IMR-90 (cell line): ENCODE data around the gene SSNA1. TPM values are rescaled to one million over a fixed set of nuclear protein-coding genes. Genes with fewer than 3 reads are reported as not detected.

Experiments
- ATAC-seq: fragments of 200-7000 bp; cut with Tn5 transposase; 2 replicates; pipeline ENCODE4 v1.9.1; 2020; ENCODE audit warnings: low read depth, mild to moderate bottlenecking, moderate library complexity
- BruUV-seq: library from RNA; stranded (reverse); fragments of 400-500 nt; replicated peaks from 2 replicates; lab custom pipeline; 2021; lab: Mats Ljungman, UMichigan
- CTCF ChIA-PET: fragments of 300-600 bp; formaldehyde crosslinking; extraction: SDS; loops from one replicate; lab custom pipeline; 2021; ENCODE audit warnings: antibody characterized with exemption; lab: Yijun Ruan, JAX
- POLR2A ChIA-PET: fragments of 300-600 bp; sonication (Branson Sonifier 250); formaldehyde crosslinking; loops from one replicate; lab custom pipeline; 2022; ENCODE audit warnings: antibody characterized with exemption; ENCODE audit not compliant: unreplicated experiment; lab: Charles Lee
- DNase-seq: peaks from one replicate; pipeline ENCODE4 v3.0.0; 2013
- H2AFZ ChIP-seq: replicated peaks from 2 replicates; pipeline ENCODE3; 2013; ENCODE audit warnings: low read length, mild to moderate bottlenecking; ENCODE audit not compliant: poor library complexity
- H2AK5ac ChIP-seq: 2 replicates; pipeline ENCODE4 v1.6.1; 2013; ENCODE audit warnings: low read depth, low read length, inconsistent platforms
- H2AK9ac ChIP-seq: replicated peaks from 2 replicates; pipeline ENCODE3; 2013; ENCODE audit warnings: mild to moderate bottlenecking, low read depth, low read length, moderate library complexity; ENCODE audit not compliant: poor library complexity
- H2BK120ac ChIP-seq: 2 replicates; pipeline ENCODE4 v1.6.1; 2013; ENCODE audit warnings: low read depth, low read length, inconsistent platforms
- H2BK15ac ChIP-seq: 3 replicates; pipeline ENCODE4 v1.6.1; 2013; ENCODE audit warnings: low read depth, low read length, inconsistent platforms
- H2BK20ac ChIP-seq: 2 replicates; pipeline ENCODE4 v1.6.1; 2013; ENCODE audit warnings: low read depth, mild to moderate bottlenecking, inconsistent platforms, low read length, moderate library complexity
- H2BK5ac ChIP-seq: 2 replicates; pipeline ENCODE4 v1.6.1; 2013; ENCODE audit warnings: mild to moderate bottlenecking, low read depth, low read length, inconsistent platforms; ENCODE audit not compliant: poor library complexity, severe bottlenecking
- H3K14ac ChIP-seq: replicated peaks from 2 replicates; pipeline ENCODE4 v1.6.1; 2013; ENCODE audit warnings: low read depth, low read length, inconsistent platforms
- H3K18ac ChIP-seq: 2 replicates; pipeline ENCODE4 v1.6.1; 2013; ENCODE audit warnings: low read depth, low read length, control low read depth
- H3K23ac ChIP-seq: 2 replicates; pipeline ENCODE4 v1.6.1; 2013; ENCODE audit warnings: low read depth, low read length, inconsistent platforms
- H3K27ac ChIP-seq: 2 replicates; pipeline ENCODE4 v1.5.1; 2013; ENCODE audit warnings: mild to moderate bottlenecking, control low read depth, low read length; ENCODE audit not compliant: insufficient read depth
- H3K27me3 ChIP-seq: 2 replicates; pipeline ENCODE4 v1.6.1; 2013; ENCODE audit warnings: low read length; ENCODE audit not compliant: control insufficient read depth, insufficient read depth
- H3K36me3 ChIP-seq: 2 replicates; pipeline ENCODE4 v1.6.1; 2013; ENCODE audit warnings: low read length, mixed read lengths; ENCODE audit not compliant: control insufficient read depth, insufficient read depth
- H3K4ac ChIP-seq: 2 replicates; pipeline ENCODE4 v1.6.1; 2013; ENCODE audit warnings: low read depth, low read length, inconsistent platforms
- H3K4me1 ChIP-seq: 2 replicates; pipeline ENCODE4 v1.6.1; 2013; ENCODE audit warnings: low read length, mixed read lengths; ENCODE audit not compliant: control insufficient read depth, insufficient read depth
- H3K4me2 ChIP-seq: 2 replicates; pipeline ENCODE4 v1.6.1; 2013; ENCODE audit warnings: low read depth, mild to moderate bottlenecking, control low read depth, low read length, moderate library complexity
- H3K4me3 ChIP-seq: 2 replicates; pipeline ENCODE4 v1.5.1; 2013; ENCODE audit warnings: low read depth, mild to moderate bottlenecking, control low read depth, low read length, moderate library complexity; ENCODE audit not compliant: insufficient read depth
- H3K56ac ChIP-seq: 2 replicates; pipeline ENCODE4 v1.6.1; 2013; ENCODE audit warnings: low read length, inconsistent platforms; ENCODE audit not compliant: insufficient read depth; ENCODE audit errors: extremely low read depth
- H3K79me1 ChIP-seq, 2 experiments: 2 replicates each; pipeline ENCODE4 v1.6.1; 2013; ENCODE audit warnings: low read length in 2 of 2, inconsistent platforms in 1 of 2, low read depth in 1 of 2
- H3K9ac ChIP-seq: 2 replicates; pipeline ENCODE4 v1.6.1; 2013; ENCODE audit warnings: low read depth, low read length, control low read depth
- H3K9me1 ChIP-seq: 2 replicates; pipeline ENCODE4 v1.6.1; 2013; ENCODE audit warnings: low read length, inconsistent platforms; ENCODE audit not compliant: insufficient read depth
- H3K9me3 ChIP-seq: 2 replicates; pipeline ENCODE4 v1.6.1; 2013; ENCODE audit warnings: low read length; ENCODE audit not compliant: control insufficient read depth, insufficient read depth
- H4K20me1 ChIP-seq: 2 replicates; pipeline ENCODE4 v1.6.1; 2013; ENCODE audit warnings: low read length, inconsistent platforms; ENCODE audit not compliant: insufficient read depth
- H4K5ac ChIP-seq: 2 replicates; pipeline ENCODE4 v1.6.1; 2013; ENCODE audit warnings: mild to moderate bottlenecking, low read depth, low read length, control low read depth
- H4K8ac ChIP-seq, 2 experiments: 2 replicates each; pipeline ENCODE4 v1.6.1; 2013; ENCODE audit warnings: low read depth in 2 of 2, low read length in 2 of 2, control low read depth in 1 of 2, inconsistent platforms in 1 of 2
- H4K91ac ChIP-seq: 2 replicates; pipeline ENCODE4 v1.6.1; 2013; ENCODE audit warnings: low read depth, low read length, inconsistent platforms; ENCODE audit not compliant: insufficient read depth
- BHLHE40 ChIP-seq: fragments of 150-350 bp; IDR thresholded peaks from 2 replicates; pipeline ENCODE4 v1.6.1; 2016; ENCODE audit warnings: mild to moderate bottlenecking, low read depth, low read length
- CEBPB ChIP-seq: IDR thresholded peaks from 2 replicates; pipeline ENCODE4 v1.6.1; 2012; ENCODE audit warnings: low read depth, low read length, improper control_type of control experiment
- CHD1 ChIP-seq: IDR thresholded peaks from 2 replicates; pipeline ENCODE4 v1.6.1; 2012; ENCODE audit warnings: low read depth, low read length, improper control_type of control experiment
- ELK1 ChIP-seq: fragments of 150-350 bp; IDR thresholded peaks from 2 replicates; pipeline ENCODE4 v1.6.1; 2016; ENCODE audit warnings: low read depth, mild to moderate bottlenecking, low read length, moderate library complexity, borderline replicate concordance
- FOS ChIP-seq: fragments of 150-350 bp; IDR thresholded peaks from 2 replicates; pipeline ENCODE4 v1.6.1; 2016; ENCODE audit warnings: low read depth, low read length
- MAFK ChIP-seq: IDR thresholded peaks from 2 replicates; pipeline ENCODE4 v1.6.1; 2012; ENCODE audit warnings: low read depth, low read length, improper control_type of control experiment
- MAZ ChIP-seq: IDR thresholded peaks from 2 replicates; pipeline ENCODE4 v1.6.1; 2012; ENCODE audit warnings: low read depth, mild to moderate bottlenecking, low read length, improper control_type of control experiment, moderate library complexity, borderline replicate concordance
- MXI1 ChIP-seq: IDR thresholded peaks from 2 replicates; pipeline ENCODE4 v1.6.1; 2012; ENCODE audit warnings: low read depth, mild to moderate bottlenecking, low read length, moderate library complexity, borderline replicate concordance
- NFE2L2 ChIP-seq: fragments of 150-350 bp; IDR thresholded peaks from 2 replicates; pipeline ENCODE4 v1.6.1; 2016; ENCODE audit warnings: low read depth, mild to moderate bottlenecking, low read length
- POLR2A ChIP-seq: IDR thresholded peaks from 2 replicates; pipeline ENCODE4 v1.6.1; 2012; ENCODE audit warnings: mild to moderate bottlenecking, low read depth, low read length
- RAD21 ChIP-seq: IDR thresholded peaks from 2 replicates; pipeline ENCODE4 v1.6.1; 2012; ENCODE audit warnings: low read length, improper control_type of control experiment
- RCOR1 ChIP-seq: IDR thresholded peaks from 2 replicates; pipeline ENCODE4 v1.6.1; 2012; ENCODE audit warnings: mild to moderate bottlenecking, low read length, improper control_type of control experiment; ENCODE audit not compliant: insufficient replicate concordance
- RFX5 ChIP-seq: IDR thresholded peaks from 2 replicates; pipeline ENCODE4 v1.8.0; 2012; ENCODE audit warnings: low read depth, mild to moderate bottlenecking, low read length, moderate library complexity
- USF2 ChIP-seq: fragments of 150-350 bp; IDR thresholded peaks from 2 replicates; pipeline ENCODE4 v1.6.1; 2017; ENCODE audit warnings: mild to moderate bottlenecking, antibody characterized with exemption, low read length, low read depth
- WGBS, 2 experiments: methylation state at CpG; one replicate each; pipeline versions ENCODE4 v1.1.5 to v1.1.7; 2013; ENCODE audit warnings: missing lambda C conversion rate in 2 of 2; ENCODE audit not compliant: insufficient read length in 1 of 2; ENCODE audit errors: extremely low coverage in 2 of 2; 5-methylcytosine and 5-hydroxymethylcytosine counted together
- dilution Hi-C: fragments of 300-500 bp; cut with HindIII; formaldehyde crosslinking; loops from one replicate; pipeline ENCODE4 v1.14.3; 2018; ENCODE audit warnings: low sequenced_read_pairs; ENCODE audit not compliant: unreplicated experiment
- in situ Hi-C: fragments of 300-500 bp; cut with MboI; formaldehyde crosslinking; loops from 3 replicates; pipeline ENCODE4 v1.14.3; 2019; ENCODE audit warnings: low sequenced_read_pairs, inconsistent platforms, mixed read lengths
- intact Hi-C: fragments of 100-400 bp; cut with micrococcal nuclease; formaldehyde crosslinking; loops from 2 replicates; pipeline ENCODE4 v1.10.0; 2022
- polyA plus RNA-seq, 3 experiments: library from polyadenylated mRNA; depleted of rRNA; stranded (reverse); fragments of >200 nt; gene quantifications; 2 replicates each; pipeline ENCODE4 v1.2.3, GENCODE V29; 2012; ENCODE audit warnings: low replicate concordance in 1 of 3
- total RNA-seq: library from RNA; depleted of rRNA; stranded (reverse); fragments of >200 nt; gene quantifications from 2 replicates; pipeline ENCODE4 v1.2.3, GENCODE V29; 2012
- TF ChIP-seq, protein P1 (sequence below): conservative IDR thresholded peaks from 2 replicates; pipeline ENCODE4 v1.5.1; 2012; ENCODE audit warnings: mild to moderate bottlenecking, low read depth, low read length, improper control_type of control experiment

The SSNA1 gene
- total and polyA plus RNA-seq, 2 of the 4 experiments (the other 2 are of a cell fraction): 55.7 to 86.7 TPM

DNA sequence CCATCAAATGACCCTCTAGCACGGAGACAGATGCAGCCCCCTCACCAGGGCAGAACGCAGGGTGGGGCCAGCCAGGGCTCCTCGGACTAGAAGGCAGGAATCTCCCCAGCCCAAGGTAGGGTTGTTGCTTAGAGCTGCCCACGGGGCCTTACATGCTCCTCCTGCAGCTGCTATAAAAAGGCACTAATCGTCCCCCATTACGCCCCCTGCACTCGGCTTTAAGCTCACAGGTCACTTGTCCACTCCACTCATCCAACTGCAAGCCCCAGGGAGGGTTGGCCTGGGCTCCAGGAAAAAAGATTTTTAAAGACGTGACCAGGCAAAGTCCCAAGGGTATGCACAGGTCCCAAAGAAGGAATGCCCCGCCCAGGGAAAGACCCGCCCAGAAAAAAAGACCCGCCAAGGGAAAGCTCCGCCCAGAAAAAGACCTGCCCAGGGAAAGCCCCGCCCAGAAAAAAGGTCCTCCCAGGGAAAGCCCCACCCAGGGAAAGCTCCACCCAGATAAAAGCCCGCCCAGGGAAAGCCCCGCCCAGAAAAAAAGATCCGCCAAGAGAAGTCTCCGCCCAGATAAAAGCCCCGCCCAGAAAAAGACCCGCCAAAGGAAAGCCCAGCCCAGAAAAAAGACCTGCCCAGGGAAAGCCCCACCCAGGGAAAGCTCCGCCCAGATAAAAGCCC lies 38.4 kb upstream of the SSNA1 start:
- Histone ChIP-seq H3K27me3 (peaks cover 8% of the 10 kb centered on the region), H2AK5ac (no peak overlapping the region), H3K9ac (no peak overlapping the region), H3K4me2 (no peak overlapping the region), H4K8ac (no peak overlapping the region), H3K23ac (no peak overlapping the region), H2BK120ac (no peak overlapping the region), H3K4me1 (no peaks in the 10 kb centered on the region), H3K9me3 (no peaks in the 10 kb centered on the region), H2AFZ (no peak overlapping the region), H3K14ac (no peak overlapping the region), H4K5ac (no peak overlapping the region), H4K20me1 (no peaks in the 10 kb centered on the region), H3K79me1 (no peaks in the 10 kb centered on the region), H3K27ac (no peak overlapping the region), H4K91ac (no peak overlapping the region), H3K4me3 (no peak overlapping the region), H2BK5ac (no peak overlapping the region), H3K18ac (no peak overlapping the region), H3K56ac (no peak overlapping the region), H3K36me3 (no peaks in the 10 kb centered on the region), H2BK15ac (no peak overlapping the region), H2AK9ac (no peak overlapping the region), H3K4ac (no peak overlapping the region), H3K9me1 (peaks cover 12% of the 10 kb centered on the region), H2BK20ac (no peak overlapping the region)
- in situ Hi-C loops: no loop called here
- 65% methylated on average over 7 of the region's 20 CpGs; no CpG with 5 or more reads in 1 of the 2 experiments for WGBS, 2 experiments
- DNase-seq (no peak), ATAC-seq (no peak)
- ChIA-PET CTCF (no interaction called here), POLR2A (no interaction called here)
- dilution Hi-C loops: no loop called here
- intact Hi-C loops: no loop called here
- TF ChIP-seq, protein P1, sequence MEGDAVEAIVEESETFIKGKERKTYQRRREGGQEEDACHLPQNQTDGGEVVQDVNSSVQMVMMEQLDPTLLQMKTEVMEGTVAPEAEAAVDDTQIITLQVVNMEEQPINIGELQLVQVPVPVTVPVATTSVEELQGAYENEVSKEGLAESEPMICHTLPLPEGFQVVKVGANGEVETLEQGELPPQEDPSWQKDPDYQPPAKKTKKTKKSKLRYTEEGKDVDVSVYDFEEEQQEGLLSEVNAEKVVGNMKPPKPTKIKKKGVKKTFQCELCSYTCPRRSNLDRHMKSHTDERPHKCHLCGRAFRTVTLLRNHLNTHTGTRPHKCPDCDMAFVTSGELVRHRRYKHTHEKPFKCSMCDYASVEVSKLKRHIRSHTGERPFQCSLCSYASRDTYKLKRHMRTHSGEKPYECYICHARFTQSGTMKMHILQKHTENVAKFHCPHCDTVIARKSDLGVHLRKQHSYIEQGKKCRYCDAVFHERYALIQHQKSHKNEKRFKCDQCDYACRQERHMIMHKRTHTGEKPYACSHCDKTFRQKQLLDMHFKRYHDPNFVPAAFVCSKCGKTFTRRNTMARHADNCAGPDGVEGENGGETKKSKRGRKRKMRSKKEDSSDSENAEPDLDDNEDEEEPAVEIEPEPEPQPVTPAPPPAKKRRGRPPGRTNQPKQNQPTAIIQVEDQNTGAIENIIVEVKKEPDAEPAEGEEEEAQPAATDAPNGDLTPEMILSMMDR: no peak
- no peak for TF ChIP-seq NFE2L2
- TF ChIP-seq FOS: no peak
- TF ChIP-seq POLR2A: no peak
- no peak for TF ChIP-seq RFX5
- no peak for TF ChIP-seq MXI1
- no peak for TF ChIP-seq CEBPB
- no peak for TF ChIP-seq USF2
- TF ChIP-seq MAZ: no peak
- no peak for TF ChIP-seq RCOR1
- TF ChIP-seq CHD1: no peak
- TF ChIP-seq ELK1: no peak
- TF ChIP-seq BHLHE40: no peak
- TF ChIP-seq RAD21: no peak
- TF ChIP-seq MAFK: no peak
- BruUV-seq: no TSS peak
